NCI-H774 (cell line): ENCODE data around the gene APPL1.

ENCODE experiments used
- DNase-seq: peaks from one replicate; lab custom pipeline; 2025; lab: John Stamatoyannopoulos, UW

The APPL1 gene

GRCh38 chr3:57227204-57227929 is at the start of gene APPL1:
Gene APPL1, plus strand, starts transcription at chr3:57227729. Its CDS starts 155 bp downstream, at chr3:57227884.
- peak; percentile 81 for DNase-seq

GRCh38 chr3:57179580-57180410 is 47.7 kb upstream of the APPL1 start:
- no peak for DNase-seq

- no peak for DNase-seq
These were observed 43.0 kb upstream of the APPL1 start for GRCh38 chr3:57184526-57184925.

- no peak for DNase-seq
These were observed 35.5 kb upstream of the APPL1 start for GRCh38 chr3:57192028-57192427.

- no peak for DNase-seq
These were observed 32.9 kb upstream of the APPL1 start for GRCh38 chr3:57194641-57195040.

GRCh38 chr3:57199895-57200297 is 27.6 kb upstream of the APPL1 start, which contains the start of gene HESX1:
Gene HESX1, minus strand, starts transcription at chr3:57199978. Its CDS starts 60 bp downstream, at chr3:57199918.
- no peak for DNase-seq

GRCh38 chr3:57206423-57206822 is 21.1 kb upstream of the APPL1 start:
- no peak for DNase-seq

GRCh38 chr3:57221883-57222282 is 5.6 kb upstream of the APPL1 start:
- no peak for DNase-seq

- DNase-seq, result no peak
These were observed 2.7 kb upstream of the APPL1 start for GRCh38 chr3:57224856-57225255.

- DNase-seq, result no peak
These were observed 1.4 kb upstream of the APPL1 start for GRCh38 chr3:57226176-57226575.

GRCh38 chr3:57227930-57228751 is 612 bp downstream of the APPL1 start:
- no peak for DNase-seq

- no peak for DNase-seq
These were observed 2.5 kb downstream of the APPL1 start for GRCh38 chr3:57230006-57230405.

GRCh38 chr3:57233799-57234198 is 6.3 kb downstream of the APPL1 start:
- no peak for DNase-seq

GRCh38 chr3:57234613-57235575 is 7.4 kb downstream of the APPL1 start:
- DNase-seq, result no peak

GRCh38 chr3:57244946-57245345 is 17.4 kb downstream of the APPL1 start:
- no peak for DNase-seq

- no peak for DNase-seq
These were observed 24.9 kb downstream of the APPL1 start for GRCh38 chr3:57252404-57252803.

- no peak for DNase-seq
These were observed 29.3 kb downstream of the APPL1 start for GRCh38 chr3:57256844-57257243.

GRCh38 chr3:57257678-57258077 is 30.1 kb downstream of the APPL1 start:
- DNase-seq, result no peak

GRCh38 chr3:57261119-57261518 is 33.6 kb downstream of the APPL1 start:
- no peak for DNase-seq

GRCh38 chr3:57261929-57262328 is 34.4 kb downstream of the APPL1 start:
- DNase-seq, result no peak

- DNase-seq, result no peak
These were observed 40.9 kb downstream of the APPL1 start for GRCh38 chr3:57268416-57268815.
